A549 (cell line): ENCODE results near the gene SLC29A3. TPM values are rescaled to one million over a fixed set of nuclear protein-coding genes. Genes with fewer than 3 reads are reported as not detected.

ENCODE experiments used
- ATAC-seq, 2 experiments: fragments of 200-7000 bp in 1 of 2; fragments of >200 bp in 1 of 2; cut with Nextera tagmentation in 1 of 2; cut with Tn5 transposase in 1 of 2; 3 replicates each; pipeline versions ENCODE4 v1.8.0 to v1.9.1; 2018 to 2020; ENCODE audit warnings: mild to moderate bottlenecking in 1 of 2, moderate library complexity in 1 of 2
- CTCF ChIA-PET: fragments of 300-600 bp; sonication (Branson Sonifier 250); formaldehyde crosslinking; extraction: SDS; loops from one replicate; lab custom pipeline; 2021; ENCODE audit warnings: antibody characterized with exemption, inconsistent platforms; lab: Yijun Ruan, JAX
- POLR2A ChIA-PET: fragments of 350-600 bp; formaldehyde crosslinking; extraction: SDS; loops from one replicate; lab custom pipeline; 2021; ENCODE audit warnings: antibody characterized with exemption, inconsistent platforms; lab: Yijun Ruan, JAX
- DNase-seq, 2 experiments: peaks; one replicate each; pipeline versions ENCODE4 v3.0.0 to v3.0.0-alpha.2; 2011 to 2016; ENCODE audit warnings: low read depth in 1 of 2, low spot score in 1 of 2
- FAIRE-seq: peaks from 2 replicates; lab custom pipeline; 2011; peaks lifted over from hg19 to GRCh38; lab: Jason Lieb, UNC
- H3K27ac ChIP-seq, 2 experiments: fragments of >200 bp; sonication (Bioruptor Twin); formaldehyde crosslinking; 3 replicates each; pipeline ENCODE4 v1.5.1; 2016 to 2017
- H3K4me1 ChIP-seq: fragments of >200 bp; sonication (Bioruptor Twin); formaldehyde crosslinking; 3 replicates; pipeline ENCODE4 v1.6.1; 2016
- H3K4me2 ChIP-seq: fragments of >200 bp; sonication (Bioruptor Twin); formaldehyde crosslinking; 3 replicates; pipeline ENCODE4 v1.6.1; 2016
- H3K4me3 ChIP-seq: fragments of >200 bp; sonication (Bioruptor Twin); formaldehyde crosslinking; 3 replicates; pipeline ENCODE4 v1.5.1; 2016
- H3K9me3 ChIP-seq: fragments of >200 bp; sonication (Bioruptor Twin); formaldehyde crosslinking; 3 replicates; pipeline ENCODE4 v1.6.1; 2016
- BHLHE40 ChIP-seq: IDR thresholded peaks from 2 replicates; pipeline ENCODE4 v1.6.1; 2012; ENCODE audit warnings: low read depth, low read length, inconsistent platforms
- CTCF ChIP-seq: fragments of >200 bp; sonication (Bioruptor Twin); formaldehyde crosslinking; IDR thresholded peaks from 3 replicates; pipeline ENCODE4 v1.5.1; 2016
- EHF ChIP-seq: fragments of 250-450 bp; sonication (Bioruptor Pico); IDR thresholded peaks from 2 replicates; pipeline ENCODE4 v1.5.0; 2020; ENCODE audit warnings: mild to moderate bottlenecking
- ELK1 ChIP-seq: fragments of 150-350 bp; IDR thresholded peaks from 2 replicates; pipeline ENCODE4 v1.6.1; 2014; ENCODE audit warnings: low read depth, mild to moderate bottlenecking, low read length
- EP300 ChIP-seq, 2 experiments: fragments of >200 bp; sonication (Bioruptor Twin); formaldehyde crosslinking; IDR thresholded peaks; 2 replicates in 1 of 2; 3 replicates in 1 of 2; pipeline ENCODE4 v1.6.1; 2016 to 2017
- ESRRA ChIP-seq: fragments of 150-350 bp; IDR thresholded peaks from 2 replicates; pipeline ENCODE4 v1.6.1; 2014; ENCODE audit warnings: mild to moderate bottlenecking, low read length, borderline replicate concordance
- FOSL2 ChIP-seq, 2 experiments: fragments of 450-650 bp in 1 of 2; fragments of >200 bp in 1 of 2; sonication (Bioruptor Twin) in 1 of 2; formaldehyde crosslinking; IDR thresholded peaks; 2 replicates each; pipeline versions ENCODE4 v1.5.0 to v1.6.1; 2016 to 2020; ENCODE audit warnings: mild to moderate bottlenecking in 1 of 2, moderate library complexity in 1 of 2
- FOXS1 ChIP-seq: fragments of 250-450 bp; sonication (Bioruptor Pico); IDR thresholded peaks from 2 replicates; pipeline ENCODE4 v1.5.0; 2020; ENCODE audit warnings: mild to moderate bottlenecking, moderate library complexity
- HMGXB4 ChIP-seq: fragments of 250-450 bp; sonication (Bioruptor Pico); IDR thresholded peaks from 2 replicates; pipeline ENCODE4 v1.5.0; 2021; ENCODE audit warnings: mild to moderate bottlenecking, moderate library complexity, borderline replicate concordance
- HOXA7 ChIP-seq: fragments of 250-450 bp; sonication (Bioruptor Pico); IDR thresholded peaks from 2 replicates; pipeline ENCODE4 v1.5.0; 2020; ENCODE audit warnings: mild to moderate bottlenecking, moderate library complexity
- HOXB13 ChIP-seq: fragments of 250-450 bp; sonication (Bioruptor Pico); IDR thresholded peaks from 2 replicates; pipeline ENCODE4 v1.5.0; 2020; ENCODE audit warnings: low read depth, mild to moderate bottlenecking, moderate library complexity
- HOXB5 ChIP-seq: fragments of 250-450 bp; sonication (Bioruptor Pico); IDR thresholded peaks from 2 replicates; pipeline ENCODE4 v1.5.0; 2020; ENCODE audit warnings: mild to moderate bottlenecking, moderate library complexity
- MAZ ChIP-seq: fragments of 150-350 bp; IDR thresholded peaks from 2 replicates; pipeline ENCODE4 v1.6.1; 2014; ENCODE audit warnings: antibody characterized with exemption, low read depth, low read length, borderline replicate concordance
- PBX3 ChIP-seq: IDR thresholded peaks from 2 replicates; pipeline ENCODE4 v1.6.1; 2012
- PHF8 ChIP-seq: fragments of 200-600 bp; sonication (generic); IDR thresholded peaks from 2 replicates; pipeline ENCODE4 v1.6.1; 2016; ENCODE audit warnings: low read depth, mild to moderate bottlenecking, antibody characterized with exemption, moderate library complexity, borderline replicate concordance
- POLR2A ChIP-seq: IDR thresholded peaks from 2 replicates; pipeline ENCODE4 v1.6.1; 2012; ENCODE audit warnings: mild to moderate bottlenecking, low read length
- RAD21 ChIP-seq, 2 experiments: fragments of >200 bp in 1 of 2; sonication (Bioruptor Twin) in 1 of 2; formaldehyde crosslinking in 1 of 2; IDR thresholded peaks in 1 of 2; conservative IDR thresholded peaks in 1 of 2; 2 replicates in 1 of 2; 3 replicates in 1 of 2; pipeline ENCODE4 v1.6.1; 2012 to 2018; ENCODE audit warnings: inconsistent platforms in 1 of 2
- RARB ChIP-seq: fragments of 250-450 bp; sonication (Bioruptor Pico); IDR thresholded peaks from 2 replicates; pipeline ENCODE4 v1.8.0; 2021; ENCODE audit warnings: mild to moderate bottlenecking, moderate library complexity
- RFX5 ChIP-seq: fragments of 450-650 bp; IDR thresholded peaks from 2 replicates; pipeline ENCODE4 v1.7.1; 2014; ENCODE audit warnings: antibody characterized with exemption, mild to moderate bottlenecking, moderate library complexity
- RNF2 ChIP-seq: fragments of 200-600 bp; sonication (generic); IDR thresholded peaks from 2 replicates; pipeline ENCODE4 v1.6.1; 2016; ENCODE audit warnings: low read depth, mild to moderate bottlenecking, antibody characterized with exemption, moderate library complexity, borderline replicate concordance
- SREBF2 ChIP-seq: fragments of 450-650 bp; IDR thresholded peaks from 2 replicates; pipeline ENCODE4 v1.6.1; 2014; ENCODE audit warnings: mild to moderate bottlenecking, moderate library complexity
- TP53 ChIP-seq: fragments of 250-450 bp; sonication (Bioruptor Pico); IDR thresholded peaks from 2 replicates; pipeline ENCODE4 v1.5.0; 2021; ENCODE audit warnings: mild to moderate bottlenecking, moderate library complexity
- WGBS: methylation state at CpG from one replicate; pipeline ENCODE4 v1.1.6; 2017; ENCODE audit errors: missing lambda C conversion rate; 5-methylcytosine and 5-hydroxymethylcytosine counted together
- polyA plus RNA-seq, 4 experiments: library from polyadenylated mRNA; depleted of rRNA in 3 of 4; stranded (reverse); fragments of >200 nt; fragmentation: RNase III in 1 of 4; extraction: RNeasy Plus Mini Kit Qiagen cat#74134 plus additional on column Dnase treatment in 1 of 4; gene quantifications; 2 replicates in 3 of 4; 3 replicates in 1 of 4; pipeline ENCODE4 v1.2.3, GENCODE V29; 2011 to 2017

SLC29A3 gene
- polyA plus RNA-seq, 2 of the 4 experiments (the other 2 are of a cell fraction) = 7.2 to 11.4 TPM

GRCh38 chr10:71326464-71326881 lies 7.4 kb downstream of the SLC29A3 start:
- 90% methylated on average over 16 of the region's 16 CpGs for WGBS
- no peak overlapping the region for H3K27ac ChIP-seq
- no peak for DNase-seq
- CTCF ChIA-PET = interaction anchor here (0.7 to 44.0 kb wide), 5 partner anchors 12 to 371 kb away, joined by 3 to 977 read pairs (median 5); partner anchors contain the start of gene CDH23
- H3K4me3 ChIP-seq = no peak overlapping the region
- TF ChIP-seq HOXB5 (no peak), RFX5 (no peak)
- TF ChIP-seq, all 56 proteins: peak for 0
- ATAC-seq (no peak), FAIRE-seq (no peak)
- H3K4me2 ChIP-seq = no peak overlapping the region
- H3K4me1 ChIP-seq = peaks cover 6% of the 10 kb centered on the region; the same call in 1 of the 3 replicates
- POLR2A ChIA-PET = no interaction called here
- no peaks in the 10 kb centered on the region for H3K9me3 ChIP-seq

- no peak for FAIRE-seq
- no peak overlapping the region for H3K27ac ChIP-seq
- no peak for TF ChIP-seq FOSL2 (IDR thresholded peaks at IDR 0.05)
- TF ChIP-seq FOSL2 (CRISPR knock-in tag; IDR thresholded peaks at IDR 0.05) = no peak
- TF ChIP-seq ELK1 = no peak
- TF ChIP-seq PBX3 = no peak
- TF ChIP-seq HOXA7 = no peak
- TF ChIP-seq EP300 (IDR thresholded peaks at IDR 0.05) = no peak
- no peak for TF ChIP-seq BHLHE40
- TF ChIP-seq RAD21 (conservative IDR thresholded peaks at IDR 0.05 in 1 of 2, IDR thresholded peaks at IDR 0.05 in 1 of 2) = no peak
- no peak for TF ChIP-seq TP53 (CRISPR knock-in tag)
- no peak for TF ChIP-seq FOXS1 (CRISPR knock-in tag)
- TF ChIP-seq POLR2A = no peak
- no peak for TF ChIP-seq RNF2
- TF ChIP-seq PHF8 = no peak
- TF ChIP-seq EHF = no peak
- no peak for TF ChIP-seq SREBF2
- TF ChIP-seq CTCF = no peak
- no peak for TF ChIP-seq MAZ
- TF ChIP-seq HMGXB4 (CRISPR knock-in tag) = no peak
- no peak for TF ChIP-seq ESRRA
- no peak for TF ChIP-seq HOXB13 (CRISPR knock-in tag)
- TF ChIP-seq RARB (CRISPR knock-in tag) = no peak
- TF ChIP-seq, all 56 proteins: peak for 0
- Histone ChIP-seq H3K9me3 (no peaks in the 10 kb centered on the region), H3K4me1 (peaks cover 45% of the 10 kb centered on the region), H3K4me2 (no peak overlapping the region), H3K4me3 (no peak overlapping the region)
- DNase-seq (no peak), ATAC-seq (no peak)
- ChIA-PET CTCF (interaction anchor here (2.3 to 44.0 kb wide), 3 partner anchors 11 to 46 kb away, joined by 6 to 977 read pairs (median 48); partner anchors contain the start of genes CDH23 and SLC29A3), POLR2A (interaction anchor here (1.2 kb wide), 1 partner anchor 12 kb away, joined by 5 read pairs; the partner anchor contains the start of gene SLC29A3)
- WGBS = 66% methylated on average over 4 of the region's 4 CpGs
Observed at GRCh38 chr10:71330789-71331404, 11.8 kb downstream of the SLC29A3 start.
